Liver (tissue), 9 donors: ENCODE measurements around the gene GRB2. TPM values are rescaled to one million over a fixed set of nuclear protein-coding genes. Genes with fewer than 3 reads are reported as not detected.

Source experiments
- DNase-seq: peaks from one replicate; pipeline ENCODE4 v3.0.0-alpha.2; 2017; ENCODE audit warnings: low spot score
- H3K27ac ChIP-seq, 2 donors: one replicate each; pipeline ENCODE4 v1.7.0; 2013; ENCODE audit warnings: inconsistent platforms in 2 of 2, low read length in 2 of 2, control low read depth in 1 of 2, low read depth in 1 of 2, mild to moderate bottlenecking in 1 of 2
- H3K27me3 ChIP-seq, 4 donors: one replicate each; pipeline versions ENCODE4 v1.6.1 to v1.7.0; 2013; ENCODE audit warnings: low read length in 3 of 4, inconsistent platforms in 1 of 4, mild to moderate bottlenecking in 1 of 4, moderate library complexity in 1 of 4; ENCODE audit not compliant: control insufficient read depth in 4 of 4, insufficient read depth in 4 of 4
- H3K36me3 ChIP-seq, 4 donors: one replicate each; pipeline versions ENCODE4 v1.6.1 to v1.7.0; 2013; ENCODE audit warnings: low read length in 3 of 4, mild to moderate bottlenecking in 3 of 4, low read depth in 1 of 4, moderate library complexity in 1 of 4; ENCODE audit not compliant: control insufficient read depth in 4 of 4, insufficient read depth in 3 of 4
- H3K4me1 ChIP-seq, 4 donors: one replicate each; pipeline versions ENCODE4 v1.6.1 to v1.7.0; 2013; ENCODE audit warnings: low read length in 3 of 4, mild to moderate bottlenecking in 3 of 4, moderate library complexity in 1 of 4; ENCODE audit not compliant: control insufficient read depth in 4 of 4, insufficient read depth in 4 of 4
- H3K4me3 ChIP-seq, 3 donors: one replicate each; pipeline versions ENCODE4 v1.6.1 to v1.7.0; 2013; ENCODE audit warnings: low read length in 3 of 3, control low read depth in 1 of 3, low read depth in 1 of 3, mild to moderate bottlenecking in 1 of 3
- H3K9ac ChIP-seq, 2 donors: one replicate each; pipeline ENCODE4 v1.7.0; 2013; ENCODE audit warnings: low read length in 2 of 2, mild to moderate bottlenecking in 2 of 2, moderate library complexity in 2 of 2, control low read depth in 1 of 2, low read depth in 1 of 2
- H3K9me3 ChIP-seq, 4 donors: one replicate each; pipeline versions ENCODE4 v1.6.1 to v1.7.0; 2013; ENCODE audit warnings: low read length in 3 of 4; ENCODE audit not compliant: control insufficient read depth in 4 of 4
- EGR1 ChIP-seq, 2 donors: IDR thresholded peaks; 2 replicates each; pipeline ENCODE4 v1.6.1; 2016 to 2018; ENCODE audit warnings: antibody characterized with exemption in 2 of 2, low read depth in 2 of 2
- FOXA1 ChIP-seq: IDR thresholded peaks from 2 replicates; pipeline ENCODE4 v1.6.1; 2016; ENCODE audit warnings: antibody characterized with exemption
- FOXA2 ChIP-seq: IDR thresholded peaks from 2 replicates; pipeline ENCODE4 v1.6.1; 2016; ENCODE audit warnings: antibody characterized with exemption
- GABPA ChIP-seq, 2 donors: IDR thresholded peaks in 1 of 2; conservative IDR thresholded peaks in 1 of 2; 2 replicates each; pipeline ENCODE4 v1.6.1; 2016; ENCODE audit warnings: antibody characterized with exemption in 2 of 2, mild to moderate bottlenecking in 1 of 2, moderate library complexity in 1 of 2
- HNF4A ChIP-seq, 2 donors: conservative IDR thresholded peaks; 2 replicates each; pipeline ENCODE4 v1.6.1; 2016; ENCODE audit warnings: antibody characterized with exemption in 2 of 2, mild to moderate bottlenecking in 2 of 2
- HNF4G ChIP-seq: IDR thresholded peaks from 2 replicates; pipeline ENCODE4 v1.6.1; 2016; ENCODE audit warnings: antibody characterized with exemption
- JUND ChIP-seq, 2 donors: IDR thresholded peaks; 2 replicates each; pipeline ENCODE4 v1.6.1; 2016; ENCODE audit warnings: antibody characterized with exemption in 2 of 2
- NR2F2 ChIP-seq: IDR thresholded peaks from 2 replicates; pipeline ENCODE4 v1.6.1; 2016; ENCODE audit warnings: antibody characterized with exemption
- RAD21 ChIP-seq, 2 donors: IDR thresholded peaks; 2 replicates each; pipeline ENCODE4 v1.6.1; 2016; ENCODE audit warnings: antibody characterized with exemption in 2 of 2, mild to moderate bottlenecking in 2 of 2
- RXRA ChIP-seq, 2 donors: IDR thresholded peaks; 2 replicates each; pipeline ENCODE4 v1.6.1; 2017 to 2018; ENCODE audit warnings: antibody characterized with exemption in 2 of 2, mild to moderate bottlenecking in 1 of 2
- SP1 ChIP-seq: IDR thresholded peaks from 2 replicates; pipeline ENCODE4 v1.6.1; 2018; ENCODE audit warnings: antibody characterized with exemption, mild to moderate bottlenecking
- TAF1 ChIP-seq: conservative IDR thresholded peaks from 2 replicates; pipeline ENCODE4 v1.6.1; 2016; ENCODE audit warnings: antibody characterized with exemption, mild to moderate bottlenecking
- YY1 ChIP-seq: IDR thresholded peaks from 2 replicates; pipeline ENCODE4 v1.6.1; 2016; ENCODE audit warnings: antibody characterized with exemption, mild to moderate bottlenecking
- WGBS: extraction: QIAGEN DNeasy Blood & Tissue Kit; methylation state at CpG from one replicate; pipeline ENCODE4 v1.1.7; 2013; 5-methylcytosine and 5-hydroxymethylcytosine counted together
- polyA plus RNA-seq, 2 donors: library from polyadenylated mRNA; stranded (reverse) in 1 of 2; unstranded in 1 of 2; fragments of 200-250 nt in 1 of 2; fragments of >200 nt in 1 of 2; fragmentation: Nextera tagmentation in 1 of 2; extraction: Ambion mirVana in 1 of 2; gene quantifications; one replicate each; pipeline versions ENCODE4 v1.2.1 to v1.2.3, GENCODE V29; 2013 to 2015
- total RNA-seq, 2 donors: library from RNA; depleted of rRNA; stranded (reverse); fragments of >200 nt; gene quantifications; one replicate each; pipeline ENCODE4 v1.2.3, GENCODE V29; 2014
- TF ChIP-seq, protein P1 (sequence below): IDR thresholded peaks from 2 replicates; pipeline ENCODE4 v1.6.1; 2016; ENCODE audit warnings: antibody characterized with exemption
- TF ChIP-seq, protein P2 (sequence below): IDR thresholded peaks from 2 replicates; pipeline ENCODE4 v1.6.1; 2016; ENCODE audit warnings: antibody characterized with exemption
- TF ChIP-seq, protein P3 (sequence below): IDR thresholded peaks from 2 replicates; pipeline ENCODE4 v1.6.1; 2016; ENCODE audit warnings: antibody characterized with exemption
- TF ChIP-seq, protein P4 (sequence below): fragments of 150-350 bp; IDR thresholded peaks from 2 replicates; pipeline ENCODE4 v1.5.1; 2017; ENCODE audit warnings: improper control_type of control experiment, low read depth, low read length; ENCODE audit not compliant: missing input control
- TF ChIP-seq, protein P5 (sequence below): IDR thresholded peaks from 2 replicates; pipeline ENCODE4 v1.6.1; 2016; ENCODE audit warnings: antibody characterized with exemption, mild to moderate bottlenecking
- donor health status: healthy.
- donor health status: healthy.
- donor health status: healthy.
- donor health status: healthy.
- donor health status: healthy.

The GRB2 gene
- total and polyA plus RNA-seq, 4 donors: 36.0 to 91.8 (median 49.6) TPM

DNA sequence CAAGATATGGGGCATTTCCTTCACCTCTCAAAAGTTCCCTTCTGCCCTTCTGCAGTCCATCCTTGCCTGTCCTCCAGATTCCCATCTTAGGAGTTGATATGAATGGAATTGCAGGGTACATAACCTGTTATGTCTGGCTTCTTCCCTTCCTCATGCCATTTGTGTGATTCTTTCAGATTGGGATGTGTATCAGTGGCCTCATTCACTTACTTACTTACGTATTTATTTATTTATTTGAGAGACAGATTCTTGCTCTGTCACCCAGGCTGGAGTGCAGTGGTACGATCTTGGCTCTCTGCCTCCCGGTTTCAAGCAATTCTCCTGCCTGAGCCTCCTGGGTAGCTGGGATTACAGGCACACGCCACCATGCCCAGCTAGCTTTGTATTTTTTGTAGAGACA is 44.8 kb upstream of the GRB2 start:
- WGBS: 93% methylated on average over 4 of the region's 4 CpGs
- DNase-seq: no peak
- Histone ChIP-seq H3K4me3 (no peak overlapping the region), H3K27ac (no peak overlapping the region), H3K36me3 (no peaks in the 10 kb centered on the region), H3K4me1 (no peaks in the 10 kb centered on the region), H3K9me3 (no peaks in the 10 kb centered on the region), H3K9ac (no peak overlapping the region), H3K27me3 (no peaks in the 10 kb centered on the region)
- TF ChIP-seq YY1 (no peak), GABPA (IDR thresholded peaks at IDR 0.05 in 1 of 2, conservative IDR thresholded peaks at IDR 0.05 in 1 of 2) (no peak), TAF1 (no peak), HNF4A (conservative IDR thresholded peaks at IDR 0.05) (no peak), JUND (IDR thresholded peaks at IDR 0.05) (no peak), FOXA1 (no peak), SP1 (no peak), RXRA (IDR thresholded peaks at IDR 0.05) (no peak), FOXA2 (no peak), EGR1 (IDR thresholded peaks at IDR 0.05; ENCODE audit: low read depth in 2 of 2) (no peak), HNF4G (no peak), NR2F2 (no peak), RAD21 (IDR thresholded peaks at IDR 0.05) (no peak)
- TF ChIP-seq, protein P1, sequence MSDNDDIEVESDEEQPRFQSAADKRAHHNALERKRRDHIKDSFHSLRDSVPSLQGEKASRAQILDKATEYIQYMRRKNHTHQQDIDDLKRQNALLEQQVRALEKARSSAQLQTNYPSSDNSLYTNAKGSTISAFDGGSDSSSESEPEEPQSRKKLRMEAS: no peak
- TF ChIP-seq, protein P2, sequence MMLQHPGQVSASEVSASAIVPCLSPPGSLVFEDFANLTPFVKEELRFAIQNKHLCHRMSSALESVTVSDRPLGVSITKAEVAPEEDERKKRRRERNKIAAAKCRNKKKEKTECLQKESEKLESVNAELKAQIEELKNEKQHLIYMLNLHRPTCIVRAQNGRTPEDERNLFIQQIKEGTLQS: no peak
- TF ChIP-seq, protein P3, sequence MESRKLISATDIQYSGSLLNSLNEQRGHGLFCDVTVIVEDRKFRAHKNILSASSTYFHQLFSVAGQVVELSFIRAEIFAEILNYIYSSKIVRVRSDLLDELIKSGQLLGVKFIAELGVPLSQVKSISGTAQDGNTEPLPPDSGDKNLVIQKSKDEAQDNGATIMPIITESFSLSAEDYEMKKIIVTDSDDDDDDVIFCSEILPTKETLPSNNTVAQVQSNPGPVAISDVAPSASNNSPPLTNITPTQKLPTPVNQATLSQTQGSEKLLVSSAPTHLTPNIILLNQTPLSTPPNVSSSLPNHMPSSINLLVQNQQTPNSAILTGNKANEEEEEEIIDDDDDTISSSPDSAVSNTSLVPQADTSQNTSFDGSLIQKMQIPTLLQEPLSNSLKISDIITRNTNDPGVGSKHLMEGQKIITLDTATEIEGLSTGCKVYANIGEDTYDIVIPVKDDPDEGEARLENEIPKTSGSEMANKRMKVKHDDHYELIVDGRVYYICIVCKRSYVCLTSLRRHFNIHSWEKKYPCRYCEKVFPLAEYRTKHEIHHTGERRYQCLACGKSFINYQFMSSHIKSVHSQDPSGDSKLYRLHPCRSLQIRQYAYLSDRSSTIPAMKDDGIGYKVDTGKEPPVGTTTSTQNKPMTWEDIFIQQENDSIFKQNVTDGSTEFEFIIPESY: no peak
- TF ChIP-seq, protein P4, sequence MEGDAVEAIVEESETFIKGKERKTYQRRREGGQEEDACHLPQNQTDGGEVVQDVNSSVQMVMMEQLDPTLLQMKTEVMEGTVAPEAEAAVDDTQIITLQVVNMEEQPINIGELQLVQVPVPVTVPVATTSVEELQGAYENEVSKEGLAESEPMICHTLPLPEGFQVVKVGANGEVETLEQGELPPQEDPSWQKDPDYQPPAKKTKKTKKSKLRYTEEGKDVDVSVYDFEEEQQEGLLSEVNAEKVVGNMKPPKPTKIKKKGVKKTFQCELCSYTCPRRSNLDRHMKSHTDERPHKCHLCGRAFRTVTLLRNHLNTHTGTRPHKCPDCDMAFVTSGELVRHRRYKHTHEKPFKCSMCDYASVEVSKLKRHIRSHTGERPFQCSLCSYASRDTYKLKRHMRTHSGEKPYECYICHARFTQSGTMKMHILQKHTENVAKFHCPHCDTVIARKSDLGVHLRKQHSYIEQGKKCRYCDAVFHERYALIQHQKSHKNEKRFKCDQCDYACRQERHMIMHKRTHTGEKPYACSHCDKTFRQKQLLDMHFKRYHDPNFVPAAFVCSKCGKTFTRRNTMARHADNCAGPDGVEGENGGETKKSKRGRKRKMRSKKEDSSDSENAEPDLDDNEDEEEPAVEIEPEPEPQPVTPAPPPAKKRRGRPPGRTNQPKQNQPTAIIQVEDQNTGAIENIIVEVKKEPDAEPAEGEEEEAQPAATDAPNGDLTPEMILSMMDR: no peak
- TF ChIP-seq, protein P5, sequence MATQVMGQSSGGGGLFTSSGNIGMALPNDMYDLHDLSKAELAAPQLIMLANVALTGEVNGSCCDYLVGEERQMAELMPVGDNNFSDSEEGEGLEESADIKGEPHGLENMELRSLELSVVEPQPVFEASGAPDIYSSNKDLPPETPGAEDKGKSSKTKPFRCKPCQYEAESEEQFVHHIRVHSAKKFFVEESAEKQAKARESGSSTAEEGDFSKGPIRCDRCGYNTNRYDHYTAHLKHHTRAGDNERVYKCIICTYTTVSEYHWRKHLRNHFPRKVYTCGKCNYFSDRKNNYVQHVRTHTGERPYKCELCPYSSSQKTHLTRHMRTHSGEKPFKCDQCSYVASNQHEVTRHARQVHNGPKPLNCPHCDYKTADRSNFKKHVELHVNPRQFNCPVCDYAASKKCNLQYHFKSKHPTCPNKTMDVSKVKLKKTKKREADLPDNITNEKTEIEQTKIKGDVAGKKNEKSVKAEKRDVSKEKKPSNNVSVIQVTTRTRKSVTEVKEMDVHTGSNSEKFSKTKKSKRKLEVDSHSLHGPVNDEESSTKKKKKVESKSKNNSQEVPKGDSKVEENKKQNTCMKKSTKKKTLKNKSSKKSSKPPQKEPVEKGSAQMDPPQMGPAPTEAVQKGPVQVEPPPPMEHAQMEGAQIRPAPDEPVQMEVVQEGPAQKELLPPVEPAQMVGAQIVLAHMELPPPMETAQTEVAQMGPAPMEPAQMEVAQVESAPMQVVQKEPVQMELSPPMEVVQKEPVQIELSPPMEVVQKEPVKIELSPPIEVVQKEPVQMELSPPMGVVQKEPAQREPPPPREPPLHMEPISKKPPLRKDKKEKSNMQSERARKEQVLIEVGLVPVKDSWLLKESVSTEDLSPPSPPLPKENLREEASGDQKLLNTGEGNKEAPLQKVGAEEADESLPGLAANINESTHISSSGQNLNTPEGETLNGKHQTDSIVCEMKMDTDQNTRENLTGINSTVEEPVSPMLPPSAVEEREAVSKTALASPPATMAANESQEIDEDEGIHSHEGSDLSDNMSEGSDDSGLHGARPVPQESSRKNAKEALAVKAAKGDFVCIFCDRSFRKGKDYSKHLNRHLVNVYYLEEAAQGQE: no peak
